Measurements from ENCODE around the gene CDH11.

The CDH11 gene

GRCh38 chr16:65069065-65069464 lies 52.8 kb downstream of the CDH11 start:
- H3K4me2 ChIP-seq (ENCODE audit: low read length) = no peak overlapping the region
- H3K4me1 ChIP-seq (ENCODE audit: control insufficient read depth, low read length) = no peaks in the 10 kb centered on the region
- no peaks in the 10 kb centered on the region for H3K79me2 ChIP-seq (ENCODE audit: control insufficient read depth, low read length)
- no peaks in the 10 kb centered on the region for H4K20me1 ChIP-seq (ENCODE audit: control insufficient read depth, insufficient read depth, low read depth, low read length)
- no peaks in the 10 kb centered on the region for H3K27me3 ChIP-seq (ENCODE audit: control insufficient read depth, low read length)
- TF ChIP-seq EZH2phosphoT487 (IDR thresholded peaks at IDR 0.05; ENCODE audit: borderline replicate concordance, low read length) (no peak), CTCF (IDR thresholded peaks at IDR 0.05; ENCODE audit: low read depth, low read length, poor library complexity, severe bottlenecking) (no peak)
- no peak overlapping the region for H3K4me3 ChIP-seq (ENCODE audit: low read length)
- H3K9me3 ChIP-seq (ENCODE audit: control insufficient read depth, insufficient read depth, low read length) = no peaks in the 10 kb centered on the region
- H3K9me2 ChIP-seq (replicated peaks; ENCODE audit: control insufficient read depth, low read length) = no peaks in the 10 kb centered on the region
- H3F3A ChIP-seq (ENCODE audit: control insufficient read depth, insufficient read depth) = no peaks in the 10 kb centered on the region
- H3K36me3 ChIP-seq (ENCODE audit: control insufficient read depth, low read length) = no peaks in the 10 kb centered on the region
- no peak overlapping the region for H3K27ac ChIP-seq (ENCODE audit: low read depth, low read length)

GRCh38 chr16:65068151-65068740 lies 53.6 kb downstream of the CDH11 start:
- Histone ChIP-seq H3K9me3 (ENCODE audit: control insufficient read depth, insufficient read depth, low read length) (no peaks in the 10 kb centered on the region), H3F3A (ENCODE audit: control insufficient read depth, insufficient read depth) (no peaks in the 10 kb centered on the region)

GRCh38 chr16:65066651-65067050 lies 55.2 kb downstream of the CDH11 start:
- no peaks in the 10 kb centered on the region for H3K79me2 ChIP-seq (ENCODE audit: control insufficient read depth, low read length)

More at GRCh38 chr16:65068151-65068740, 53.6 kb downstream of the CDH11 start:
- H3K27me3 ChIP-seq (ENCODE audit: control insufficient read depth, low read length) = no peaks in the 10 kb centered on the region
- no peaks in the 10 kb centered on the region for H3K4me1 ChIP-seq (ENCODE audit: control insufficient read depth, low read length)
- no peak overlapping the region for H3K27ac ChIP-seq (ENCODE audit: low read depth, low read length)
- no peaks in the 10 kb centered on the region for H3K36me3 ChIP-seq (ENCODE audit: control insufficient read depth, low read length)
- no peak for TF ChIP-seq CTCF (IDR thresholded peaks at IDR 0.05; ENCODE audit: low read depth, low read length, poor library complexity, severe bottlenecking)
- TF ChIP-seq EZH2phosphoT487 (IDR thresholded peaks at IDR 0.05; ENCODE audit: borderline replicate concordance, low read length) = no peak
- no peaks in the 10 kb centered on the region for H3K9me2 ChIP-seq (replicated peaks; ENCODE audit: control insufficient read depth, low read length)
- H3K79me2 ChIP-seq (ENCODE audit: control insufficient read depth, low read length) = no peaks in the 10 kb centered on the region
- H3K4me3 ChIP-seq (ENCODE audit: low read length) = no peak overlapping the region
- H3K4me2 ChIP-seq (ENCODE audit: low read length) = no peak overlapping the region
- no peaks in the 10 kb centered on the region for H4K20me1 ChIP-seq (ENCODE audit: control insufficient read depth, insufficient read depth, low read depth, low read length)

More at GRCh38 chr16:65066651-65067050, 55.2 kb downstream of the CDH11 start:
- no peaks in the 10 kb centered on the region for H3F3A ChIP-seq (ENCODE audit: control insufficient read depth, insufficient read depth)
- no peak for TF ChIP-seq EZH2phosphoT487 (IDR thresholded peaks at IDR 0.05; ENCODE audit: borderline replicate concordance, low read length)
- no peak for TF ChIP-seq CTCF (IDR thresholded peaks at IDR 0.05; ENCODE audit: low read depth, low read length, poor library complexity, severe bottlenecking)
- no peaks in the 10 kb centered on the region for H3K4me1 ChIP-seq (ENCODE audit: control insufficient read depth, low read length)
- H3K4me2 ChIP-seq (ENCODE audit: low read length) = no peak overlapping the region
- no peaks in the 10 kb centered on the region for H3K9me3 ChIP-seq (ENCODE audit: control insufficient read depth, insufficient read depth, low read length)
- no peak overlapping the region for H3K4me3 ChIP-seq (ENCODE audit: low read length)
- no peak overlapping the region for H3K27ac ChIP-seq (ENCODE audit: low read depth, low read length)
- no peaks in the 10 kb centered on the region for H4K20me1 ChIP-seq (ENCODE audit: control insufficient read depth, insufficient read depth, low read depth, low read length)
- H3K36me3 ChIP-seq (ENCODE audit: control insufficient read depth, low read length) = no peaks in the 10 kb centered on the region
- no peaks in the 10 kb centered on the region for H3K27me3 ChIP-seq (ENCODE audit: control insufficient read depth, low read length)
- no peaks in the 10 kb centered on the region for H3K9me2 ChIP-seq (replicated peaks; ENCODE audit: control insufficient read depth, low read length)

Measured in DOHH2 (cell line).